NK-92 treated with Interleukin-12 subunit alpha and Interleukin-12 subunit beta, amount 100 ng/mL, for 24 hours (cell line): ENCODE measurements around the gene IGFL1.
"Not testable (repeated sequence)": the region's sequence is repeated elsewhere in the genome, so short reads cannot be mapped to it uniquely, and the experiment has no call there.

Experiments
- DNase-seq: peaks from one replicate; lab custom pipeline; 2025; lab: John Stamatoyannopoulos, UW

IGFL1 gene

DNA sequence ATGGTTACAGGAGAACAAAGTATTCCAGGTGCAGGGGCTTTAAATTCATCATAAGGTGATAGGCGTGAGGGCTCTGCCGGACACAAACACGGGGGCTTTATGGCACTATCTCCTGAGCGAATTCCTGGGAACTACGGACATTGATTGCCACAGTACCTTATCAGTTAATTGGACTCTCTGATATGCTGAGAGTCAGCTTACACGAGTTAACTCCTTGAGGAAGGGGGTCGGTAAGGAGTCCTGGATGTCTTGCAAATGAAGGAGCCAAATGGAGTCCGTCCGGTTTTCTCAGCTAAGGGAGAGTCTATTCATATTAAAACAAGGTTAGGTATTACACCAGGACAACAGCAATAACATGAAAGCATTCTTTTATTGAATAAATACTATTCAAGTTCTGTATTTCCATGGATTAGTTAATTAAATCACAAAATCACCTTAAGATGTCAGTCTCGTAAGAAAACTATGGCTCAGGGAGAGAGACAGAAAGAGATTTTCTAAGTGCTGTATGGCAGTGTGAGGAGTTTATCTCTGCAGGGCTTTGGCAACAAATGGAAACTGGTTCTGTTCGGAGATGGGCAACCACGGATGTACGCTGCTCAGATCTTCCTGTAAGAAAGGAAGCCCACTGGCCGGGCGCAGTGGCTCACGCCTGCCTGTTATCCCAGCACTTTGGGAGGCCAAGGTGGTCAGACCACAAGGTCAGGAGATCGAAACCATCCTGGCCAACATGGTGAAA lies 41.1 kb downstream of the IGFL1 start:
- no peak for DNase-seq

DNA sequence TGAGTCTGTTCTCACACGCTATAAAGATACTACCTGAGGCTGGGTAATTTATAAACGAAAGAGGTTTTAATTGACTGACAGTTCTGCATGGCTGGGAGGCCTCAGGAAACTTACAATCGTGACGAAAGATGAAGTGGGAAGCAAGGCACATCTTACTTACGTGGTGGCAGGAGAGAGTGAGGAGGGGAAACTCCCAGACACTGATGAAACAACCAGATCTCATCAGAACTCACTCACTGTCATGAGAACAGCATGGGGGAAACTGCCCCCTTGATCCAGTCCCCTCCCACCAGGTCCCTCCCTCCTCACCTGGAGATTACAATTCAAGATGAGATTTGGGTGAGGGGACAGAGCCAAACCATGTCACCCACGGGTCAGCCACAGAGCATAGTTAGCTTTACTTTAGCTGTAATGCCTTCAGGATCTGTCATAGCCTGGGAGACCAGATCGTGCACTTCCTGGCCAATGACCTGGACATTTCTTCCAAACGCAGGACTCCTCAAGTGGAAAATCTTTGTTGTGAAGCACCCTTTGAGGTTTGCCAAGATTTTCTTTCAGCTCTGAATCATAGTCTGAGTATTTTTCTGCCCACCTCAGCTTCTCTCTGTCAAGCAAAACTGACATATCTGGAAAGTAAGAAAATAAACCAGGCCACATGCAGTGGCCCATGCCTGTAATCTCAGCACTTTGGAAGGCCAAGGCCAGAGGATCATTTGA lies 42.1 kb downstream of the IGFL1 start:
- no peak for DNase-seq

DNA sequence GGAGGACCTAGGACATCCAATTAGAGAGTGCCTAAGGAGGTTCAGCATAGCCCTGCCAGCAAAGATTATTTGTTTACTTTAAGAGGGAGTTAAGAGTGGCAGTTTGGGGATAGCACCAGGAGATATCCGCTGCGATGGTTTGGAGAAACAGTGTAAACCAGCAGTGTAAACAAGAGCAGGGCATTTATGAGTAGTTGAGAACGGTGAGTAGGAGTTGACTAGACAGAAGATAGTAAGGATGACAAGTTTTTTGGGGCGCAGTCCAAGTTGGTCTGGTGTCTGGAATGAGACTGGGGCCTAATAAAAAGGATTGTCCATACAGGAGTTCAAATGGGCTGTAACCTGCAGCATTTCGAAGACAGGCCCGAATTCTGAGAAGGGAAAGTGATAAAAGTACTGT lies 44.4 kb downstream of the IGFL1 start:
- DNase-seq, result not testable (repeated sequence)

GRCh38 chr19:46279177-46279576 lies 49.6 kb downstream of the IGFL1 start:
- no peak for DNase-seq
